Fibroblast of mammary gland (primary cell): ENCODE data around the gene CELF1.
"Not testable (repeated sequence)": the region's sequence is repeated elsewhere in the genome, so short reads cannot be mapped to it uniquely, and the experiment has no call there.

ENCODE experiments used
- DNase-seq: peaks from one replicate; pipeline ENCODE4 v3.0.0-alpha.2; 2010; ENCODE audit warnings: low read depth
- H3K4me3 ChIP-seq: 2 replicates; pipeline ENCODE4 v1.5.1; 2011; ENCODE audit warnings: low read depth, mild to moderate bottlenecking, low read length, moderate library complexity; ENCODE audit not compliant: control insufficient read depth
- TF ChIP-seq, protein P1 (sequence below): conservative IDR thresholded peaks from 2 replicates; pipeline ENCODE4 v1.5.1; 2011; ENCODE audit warnings: low read depth, low read length, inconsistent platforms; ENCODE audit not compliant: control insufficient read depth, insufficient read depth

The CELF1 gene

DNA sequence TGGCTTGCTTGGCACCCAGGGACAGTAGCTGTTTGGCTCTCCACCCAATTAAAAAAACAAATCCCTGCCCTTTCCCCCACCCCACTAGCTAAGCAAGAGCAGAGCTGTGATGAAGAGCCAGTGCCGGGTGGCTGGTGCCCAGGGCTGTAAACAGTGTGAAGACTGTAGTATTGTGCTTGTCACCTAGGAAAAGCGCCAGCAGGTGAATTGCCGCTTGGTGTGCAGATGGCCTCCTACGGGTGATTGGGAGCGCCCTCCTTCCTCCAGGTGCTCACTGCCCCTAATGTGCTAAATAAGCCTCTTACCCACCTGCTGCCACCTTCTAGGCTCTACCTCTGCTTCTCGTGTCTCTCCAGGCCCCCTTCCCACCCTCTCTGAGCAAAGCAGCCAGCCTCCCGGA, 85.6 kb downstream of the CELF1 start:
- H3K4me3 ChIP-seq = no peak overlapping the region
- DNase-seq = no peak
- TF ChIP-seq, protein P1, sequence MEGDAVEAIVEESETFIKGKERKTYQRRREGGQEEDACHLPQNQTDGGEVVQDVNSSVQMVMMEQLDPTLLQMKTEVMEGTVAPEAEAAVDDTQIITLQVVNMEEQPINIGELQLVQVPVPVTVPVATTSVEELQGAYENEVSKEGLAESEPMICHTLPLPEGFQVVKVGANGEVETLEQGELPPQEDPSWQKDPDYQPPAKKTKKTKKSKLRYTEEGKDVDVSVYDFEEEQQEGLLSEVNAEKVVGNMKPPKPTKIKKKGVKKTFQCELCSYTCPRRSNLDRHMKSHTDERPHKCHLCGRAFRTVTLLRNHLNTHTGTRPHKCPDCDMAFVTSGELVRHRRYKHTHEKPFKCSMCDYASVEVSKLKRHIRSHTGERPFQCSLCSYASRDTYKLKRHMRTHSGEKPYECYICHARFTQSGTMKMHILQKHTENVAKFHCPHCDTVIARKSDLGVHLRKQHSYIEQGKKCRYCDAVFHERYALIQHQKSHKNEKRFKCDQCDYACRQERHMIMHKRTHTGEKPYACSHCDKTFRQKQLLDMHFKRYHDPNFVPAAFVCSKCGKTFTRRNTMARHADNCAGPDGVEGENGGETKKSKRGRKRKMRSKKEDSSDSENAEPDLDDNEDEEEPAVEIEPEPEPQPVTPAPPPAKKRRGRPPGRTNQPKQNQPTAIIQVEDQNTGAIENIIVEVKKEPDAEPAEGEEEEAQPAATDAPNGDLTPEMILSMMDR = no peak

- TF ChIP-seq, protein P1 = no peak
- H3K4me3 ChIP-seq = no peak overlapping the region
- peak; percentile 42 for DNase-seq
Measured at GRCh38 chr11:47466701-47467250, 86.2 kb downstream of the CELF1 start.

GRCh38 chr11:47466201-47466600, 86.7 kb downstream of the CELF1 start:
- peak; percentile 75 for DNase-seq
- H3K4me3 ChIP-seq = no peak overlapping the region
- TF ChIP-seq, protein P1 = no peak

DNA sequence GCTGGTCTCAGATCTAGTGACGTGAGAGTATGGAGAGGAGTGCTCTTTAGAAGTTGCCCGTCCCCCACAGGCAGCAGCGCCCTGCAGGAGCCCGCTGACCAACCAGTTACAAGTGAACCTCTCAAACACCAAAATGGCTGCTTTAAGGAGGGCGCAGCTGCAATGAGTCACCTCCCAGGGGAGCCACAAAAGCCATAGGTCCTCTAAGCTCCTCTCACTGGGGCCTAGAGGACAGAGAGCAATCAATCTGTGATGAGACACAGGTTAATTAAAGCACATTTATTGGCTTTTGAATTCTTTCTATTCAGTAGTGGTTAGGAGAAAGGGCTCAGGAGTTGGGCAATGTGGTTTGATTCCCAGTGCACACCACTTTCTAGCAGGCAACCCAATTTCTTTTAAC, 88.4 kb downstream of the CELF1 start:
- TF ChIP-seq, protein P1 = no peak
- no peak overlapping the region for H3K4me3 ChIP-seq
- peak; percentile 55 for DNase-seq

DNA sequence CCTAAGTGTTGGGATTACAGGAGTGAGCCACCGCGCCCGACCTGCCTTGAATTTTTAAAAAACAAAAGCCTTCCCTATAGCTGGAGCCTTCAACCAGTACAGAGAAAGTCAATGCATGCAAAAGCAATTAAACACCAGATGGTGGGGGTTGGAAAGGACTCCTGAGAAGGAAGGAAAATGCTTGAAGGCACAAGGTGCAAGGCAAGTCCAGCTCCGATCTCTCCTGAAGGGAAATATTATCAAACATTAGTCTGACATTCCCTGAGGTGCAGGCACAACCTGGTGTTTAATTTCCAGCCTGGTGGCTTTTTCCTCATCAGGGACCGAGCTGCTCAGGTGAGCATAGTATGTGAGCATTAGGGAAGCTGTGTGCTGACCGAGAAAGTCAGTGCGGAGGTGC, 91.1 kb downstream of the CELF1 start:
- TF ChIP-seq, protein P1 = no peak
- H3K4me3 ChIP-seq = no peak overlapping the region
- DNase-seq = no peak

- TF ChIP-seq, protein P1 = no peak
- DNase-seq = no peak
- H3K4me3 ChIP-seq = no peak overlapping the region
Measured at GRCh38 chr11:47460571-47461235, 92.2 kb downstream of the CELF1 start.

DNA sequence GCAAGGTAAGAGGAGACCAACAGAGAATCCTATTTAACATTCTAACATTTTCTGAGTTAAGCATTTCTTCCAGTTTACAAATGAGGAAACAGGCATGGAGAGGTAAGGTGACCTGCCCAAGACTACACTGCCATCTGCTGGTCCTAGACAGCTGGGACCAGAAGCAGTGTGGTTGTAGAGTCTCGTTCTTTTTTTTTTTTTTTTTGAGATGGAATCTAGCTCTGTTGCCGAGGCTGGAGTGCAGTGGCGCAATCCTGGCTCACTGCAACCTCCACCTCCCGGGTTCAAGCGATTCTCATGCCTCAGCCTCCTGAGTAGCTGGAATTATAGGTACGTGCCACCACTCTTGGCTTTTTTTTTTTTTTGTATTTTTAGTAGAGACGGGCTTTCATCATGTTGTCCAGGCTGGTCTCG, 98.7 kb downstream of the CELF1 start:
- peak; percentile 89 for DNase-seq
- TF ChIP-seq, protein P1 = peak; percentile 95
- H3K4me3 ChIP-seq = not testable (repeated sequence)
